HepG2 (cell line): ENCODE data around the gene ABCA2. TPM values are rescaled to one million over a fixed set of nuclear protein-coding genes. Genes with fewer than 3 reads are reported as not detected.
A peak's percentile ranks its signal among the peaks of the same experiment; 100 is the strongest.

ENCODE experiments used
- ATAD3A ChIP-seq: sonication (generic); formaldehyde crosslinking; IDR thresholded peaks from 2 replicates; pipeline ENCODE4 v1.4.0; 2020; ENCODE audit warnings: missing genetic modification reagents
- FLYWCH1 ChIP-seq: sonication (generic); formaldehyde crosslinking; IDR thresholded peaks from 2 replicates; pipeline ENCODE4 v1.8.1; 2023; ENCODE audit warnings: mild to moderate bottlenecking, missing genetic modification reagents
- FOXA3 ChIP-seq: IDR thresholded peaks from 2 replicates; pipeline ENCODE4 v1.6.1; 2016; ENCODE audit warnings: missing genetic modification reagents, missing compliant biosample characterization
- KDM5B ChIP-seq: sonication (generic); formaldehyde crosslinking; IDR thresholded peaks from 2 replicates; pipeline ENCODE4 v1.4.0; 2020; ENCODE audit warnings: missing genetic modification reagents, mild to moderate bottlenecking, borderline replicate concordance
- PLRG1 ChIP-seq: fragments of 450-650 bp; conservative IDR thresholded peaks from 2 replicates; pipeline ENCODE4 v1.6.1; 2016
- PRDM15 ChIP-seq: sonication (generic); formaldehyde crosslinking; IDR thresholded peaks from 2 replicates; pipeline ENCODE4 v1.4.0; 2020; ENCODE audit warnings: missing genetic modification reagents
- SP1 ChIP-seq, 2 experiments: fragments of 450-650 bp in 1 of 2; sonication (generic) in 1 of 2; formaldehyde crosslinking in 1 of 2; IDR thresholded peaks; 2 replicates each; pipeline versions ENCODE4 v1.4.0 to v1.6.1; 2016 to 2020; ENCODE audit warnings: missing genetic modification reagents in 1 of 2
- TBL1XR1 ChIP-seq: fragments of 150-350 bp; IDR thresholded peaks from 2 replicates; pipeline ENCODE4 v1.6.1; 2014; ENCODE audit warnings: borderline replicate concordance, low read length; ENCODE audit not compliant: partially characterized antibody
- TBX3 ChIP-seq: fragments of 450-650 bp; IDR thresholded peaks from 2 replicates; pipeline ENCODE4 v1.6.1; 2017; ENCODE audit warnings: antibody characterized with exemption, mild to moderate bottlenecking, inconsistent platforms, borderline replicate concordance
- ZBTB39 ChIP-seq: sonication (generic); formaldehyde crosslinking; IDR thresholded peaks from 2 replicates; pipeline ENCODE4 v1.5.0; 2020; ENCODE audit warnings: missing genetic modification reagents
- ZNF337 ChIP-seq: sonication (generic); formaldehyde crosslinking; IDR thresholded peaks from 2 replicates; pipeline ENCODE4 v1.5.1; 2020; ENCODE audit warnings: missing genetic modification reagents, low read depth, mild to moderate bottlenecking, borderline replicate concordance
- ZNF543 ChIP-seq: sonication (generic); formaldehyde crosslinking; IDR thresholded peaks from 2 replicates; pipeline ENCODE4 v1.4.0; 2020; ENCODE audit warnings: mild to moderate bottlenecking, missing genetic modification reagents
- ZNF737 ChIP-seq: sonication (generic); formaldehyde crosslinking; IDR thresholded peaks from 2 replicates; pipeline ENCODE4 v1.5.0; 2020; ENCODE audit warnings: missing genetic modification reagents, mild to moderate bottlenecking, borderline replicate concordance
- ZNF747 ChIP-seq: sonication (generic); formaldehyde crosslinking; IDR thresholded peaks from 2 replicates; pipeline ENCODE4 v1.8.1; 2023; ENCODE audit warnings: missing genetic modification reagents, mild to moderate bottlenecking, borderline replicate concordance
- ZNF839 ChIP-seq: sonication (generic); formaldehyde crosslinking; IDR thresholded peaks from 2 replicates; pipeline ENCODE4 v1.4.0; 2020; ENCODE audit warnings: missing genetic modification reagents, mild to moderate bottlenecking, borderline replicate concordance
- polyA plus RNA-seq, 8 experiments: library from polyadenylated mRNA; depleted of rRNA in 3 of 8; stranded (reverse) in 7 of 8; unstranded in 1 of 8; fragments of >200 nt; fragmentation: Illumina TruSeq in 4 of 8; extraction: Trizol in 4 of 8; gene quantifications; 2 replicates each; pipeline versions ENCODE4 v1.2.1 to v1.2.3, GENCODE V29; 2011 to 2016; ENCODE audit warnings: low read depth in 4 of 8, missing spikeins in 1 of 8, mixed read lengths in 1 of 8; ENCODE audit not compliant: insufficient read depth in 1 of 8
- total RNA-seq, 5 experiments: library from RNA; depleted of rRNA; stranded (reverse); fragments of >200 nt; fragmentation: Illumina TruSeq; extraction: Trizol; gene quantifications; 2 replicates each; pipeline ENCODE4 v1.2.3, GENCODE V29; 2016; ENCODE audit warnings: low read depth in 1 of 5
- TF ChIP-seq, protein P1 (sequence below): sonication (generic); formaldehyde crosslinking; IDR thresholded peaks from 2 replicates; pipeline ENCODE4 v1.4.0; 2020; ENCODE audit warnings: mild to moderate bottlenecking, missing genetic modification reagents
- TF ChIP-seq, protein P2 (sequence below), 2 experiments: fragments of 450-650 bp in 1 of 2; sonication (generic) in 1 of 2; formaldehyde crosslinking; IDR thresholded peaks; 2 replicates each; pipeline versions ENCODE4 v1.5.0 to v1.8.0; 2020 to 2022; ENCODE audit warnings: mild to moderate bottlenecking in 1 of 2, missing genetic modification reagents in 1 of 2

Gene ABCA2
- total and polyA plus RNA-seq, 2 of the 13 experiments (the other 11 are each of a cell fraction or from before 2014, with no cell fraction given): 2.9 to 19.2 TPM

- TF ChIP-seq ZBTB39 (CRISPR knock-in tag): no peak
- no peak for TF ChIP-seq PLRG1
- TF ChIP-seq SP1 (IDR thresholded peaks at IDR 0.05): no peak
- TF ChIP-seq SP1 (CRISPR knock-in tag; IDR thresholded peaks at IDR 0.05): no peak
- TF ChIP-seq TBL1XR1: no peak
- TF ChIP-seq, protein P1, sequence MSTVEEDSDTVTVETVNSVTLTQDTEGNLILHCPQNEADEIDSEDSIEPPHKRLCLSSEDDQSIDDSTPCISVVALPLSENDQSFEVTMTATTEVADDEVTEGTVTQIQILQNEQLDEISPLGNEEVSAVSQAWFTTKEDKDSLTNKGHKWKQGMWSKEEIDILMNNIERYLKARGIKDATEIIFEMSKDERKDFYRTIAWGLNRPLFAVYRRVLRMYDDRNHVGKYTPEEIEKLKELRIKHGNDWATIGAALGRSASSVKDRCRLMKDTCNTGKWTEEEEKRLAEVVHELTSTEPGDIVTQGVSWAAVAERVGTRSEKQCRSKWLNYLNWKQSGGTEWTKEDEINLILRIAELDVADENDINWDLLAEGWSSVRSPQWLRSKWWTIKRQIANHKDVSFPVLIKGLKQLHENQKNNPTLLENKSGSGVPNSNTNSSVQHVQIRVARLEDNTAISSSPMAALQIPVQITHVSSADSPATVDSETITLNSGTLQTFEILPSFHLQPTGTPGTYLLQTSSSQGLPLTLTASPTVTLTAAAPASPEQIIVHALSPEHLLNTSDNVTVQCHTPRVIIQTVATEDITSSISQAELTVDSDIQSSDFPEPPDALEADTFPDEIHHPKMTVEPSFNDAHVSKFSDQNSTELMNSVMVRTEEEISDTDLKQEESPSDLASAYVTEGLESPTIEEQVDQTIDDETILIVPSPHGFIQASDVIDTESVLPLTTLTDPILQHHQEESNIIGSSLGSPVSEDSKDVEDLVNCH (CRISPR knock-in tag): no peak
- no peak for TF ChIP-seq ATAD3A (CRISPR knock-in tag)
- TF ChIP-seq KDM5B (CRISPR knock-in tag): no peak
- TF ChIP-seq TBX3: no peak
- no peak for TF ChIP-seq PRDM15
- no peak for TF ChIP-seq ZNF747 (CRISPR knock-in tag)
- 0 out of 2 replicates have a peak, but pooled peaks have one; percentile 18 for TF ChIP-seq FOXA3 (CRISPR knock-in tag)
- no peak for TF ChIP-seq ZNF839 (CRISPR knock-in tag)
- TF ChIP-seq ZNF543 (CRISPR knock-in tag): no peak
- no peak for TF ChIP-seq FLYWCH1 (CRISPR knock-in tag)
- TF ChIP-seq, protein P2, sequence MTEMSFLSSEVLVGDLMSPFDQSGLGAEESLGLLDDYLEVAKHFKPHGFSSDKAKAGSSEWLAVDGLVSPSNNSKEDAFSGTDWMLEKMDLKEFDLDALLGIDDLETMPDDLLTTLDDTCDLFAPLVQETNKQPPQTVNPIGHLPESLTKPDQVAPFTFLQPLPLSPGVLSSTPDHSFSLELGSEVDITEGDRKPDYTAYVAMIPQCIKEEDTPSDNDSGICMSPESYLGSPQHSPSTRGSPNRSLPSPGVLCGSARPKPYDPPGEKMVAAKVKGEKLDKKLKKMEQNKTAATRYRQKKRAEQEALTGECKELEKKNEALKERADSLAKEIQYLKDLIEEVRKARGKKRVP (CRISPR knock-in tag; IDR thresholded peaks at IDR 0.05): no peak
- TF ChIP-seq ZNF337 (CRISPR knock-in tag): no peak
- TF ChIP-seq ZNF737 (CRISPR knock-in tag): no peak
Measured at GRCh38 chr9:137064027-137064879, 36.2 kb upstream of the ABCA2 start (continued).
